Psoas muscle (tissue), 8 donors: Measurements from ENCODE around the gene ATG7. TPM values are rescaled to one million over a fixed set of nuclear protein-coding genes. Genes with fewer than 3 reads are reported as not detected.
A peak's percentile ranks its signal among the peaks of the same experiment; 100 is the strongest.

Experiments
- ATAC-seq, 4 donors: fragments of 200-7000 bp; cut with Tn5 transposase; one replicate each; pipeline ENCODE4 v1.9.1; 2020; ENCODE audit warnings: moderate library complexity in 3 of 4, mild to moderate bottlenecking in 2 of 4
- DNase-seq, 2 donors: peaks; one replicate each; pipeline ENCODE4 v3.0.0-alpha.2; 2020
- H3K27ac ChIP-seq: fragments of 200-600 bp; one replicate; pipeline ENCODE4 v1.8.0; 2022
- H3K27me3 ChIP-seq, 3 donors: fragments of 200-600 bp in 1 of 3; one replicate each; pipeline versions ENCODE4 v1.6.1 to v1.8.0; 2013 to 2022; ENCODE audit warnings: low read length in 2 of 3, mild to moderate bottlenecking in 2 of 3, moderate library complexity in 1 of 3; ENCODE audit not compliant: insufficient read depth in 3 of 3
- H3K36me3 ChIP-seq, 2 donors: fragments of 200-600 bp in 1 of 2; one replicate each; pipeline versions ENCODE4 v1.6.1 to v1.8.0; 2013 to 2022; ENCODE audit warnings: low read depth in 1 of 2, mild to moderate bottlenecking in 1 of 2, moderate library complexity in 1 of 2; ENCODE audit not compliant: insufficient read depth in 1 of 2
- H3K4me1 ChIP-seq: fragments of 200-600 bp; one replicate; pipeline ENCODE4 v1.8.0; 2022
- H3K4me3 ChIP-seq: fragments of 200-600 bp; one replicate; pipeline ENCODE4 v1.8.0; 2022; ENCODE audit warnings: mild to moderate bottlenecking
- H3K9me3 ChIP-seq: fragments of 200-600 bp; one replicate; pipeline ENCODE4 v1.8.0; 2022
- WGBS, 3 donors: extraction: QIAGEN DNeasy Blood & Tissue Kit; methylation state at CpG; one replicate each; pipeline versions ENCODE4 v1.1.6 to v1.1.7; 2013; 5-methylcytosine and 5-hydroxymethylcytosine counted together
- intact Hi-C, 2 donors: fragments of 100-400 bp; cut with DNase I; formaldehyde crosslinking; loops; one replicate each; pipeline versions ENCODE4 v1.11.0 to v1.14.2; 2022
- polyA plus RNA-seq, 3 donors: library from polyadenylated mRNA; stranded (reverse); fragments of 200-250 nt; gene quantifications; one replicate each; pipeline ENCODE4 v1.2.3, GENCODE V29; 2013
- total RNA-seq, 4 donors: library from RNA; stranded (reverse); fragmentation: NEBNext Ultra II Directional in 2 of 4; extraction: Animal tissue kit (Norgen Biotek cat#: 25700) in 2 of 4; gene quantifications; one replicate each; pipeline versions ENCODE4 v1.2.1 to v1.2.4, GENCODE V29; 2021 to 2023
- TF ChIP-seq, protein P1 (sequence below): fragments of 200-600 bp; IDR thresholded peaks from one replicate; pipeline ENCODE4 v1.8.0; 2022; ENCODE audit warnings: antibody characterized with exemption
- donor health status: healthy with polysubstance abuse.
- donor health status: DM: no; HTN: no; CAD: no; lungs with moderate emphysema.
- donor health status: Bipolar disorder and iron deficiency.
- donor health status: healthy.
- donor health status: DM: yes; HTN: yes; CAD: no.
- donor health status: DM: no; HTN: no; CAD: no.
- donor health status: DM: no; HTN: no; CAD: no.
- donor health status: DM: yes; HTN: yes; CAD: no.

Gene ATG7
- total and polyA plus RNA-seq, 7 donors: 5.9 to 15.0 (median 13.5) TPM

DNA sequence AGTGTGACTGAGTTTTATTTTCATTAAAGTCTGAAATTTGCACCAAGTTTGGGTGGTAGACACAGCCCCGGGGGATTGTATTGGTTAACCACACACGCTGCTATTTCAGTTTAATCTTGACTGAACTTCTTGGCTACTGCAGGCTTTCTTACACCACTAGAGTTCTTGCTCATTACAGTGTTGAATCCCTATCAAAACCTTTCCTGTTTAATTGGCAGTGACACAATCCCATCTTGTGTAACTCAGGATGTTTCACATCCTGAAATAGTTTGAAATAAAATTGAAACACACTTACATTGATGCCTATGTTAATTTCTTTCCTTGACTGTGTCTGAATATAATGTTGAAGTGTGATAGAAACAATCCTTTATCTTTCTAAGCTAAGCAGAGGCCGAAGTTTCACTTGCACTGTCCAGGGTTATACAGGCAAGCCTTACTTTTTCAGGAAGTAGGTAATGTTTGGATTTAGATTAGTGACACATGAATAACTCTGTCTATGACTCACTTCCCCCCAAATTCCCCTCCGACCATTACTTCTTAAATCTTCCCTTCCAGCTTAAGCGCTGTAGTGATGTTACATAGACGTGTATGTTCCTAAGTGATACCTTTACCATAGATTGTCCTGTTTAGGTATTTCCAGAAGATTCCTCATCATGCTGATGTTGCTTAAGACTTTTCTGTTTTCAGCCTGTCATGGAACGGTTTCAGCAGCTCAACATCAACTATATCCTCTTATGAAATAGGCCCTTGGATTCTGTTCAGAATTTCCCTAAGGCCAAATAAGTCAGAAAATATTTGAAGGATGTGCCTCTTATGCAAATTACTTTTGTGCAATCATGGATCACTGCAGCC lies 16.8 kb downstream of the ATG7 start:
- 59 to 60% (median 59%) methylated on average over 7 of the region's 7 CpGs for WGBS, 3 donors
- Histone ChIP-seq H3K27me3 (no peaks in the 10 kb centered on the region), H3K4me1 (peaks cover 31% of the 10 kb centered on the region), H3K27ac (peak overlapping the region; percentile 82), H3K36me3 (peaks cover 0 to 17% of the 10 kb centered on the region in 2 donors), H3K9me3 (no peaks in the 10 kb centered on the region), H3K4me3 (no peak overlapping the region)
- ATAC-seq: peak; percentile 84 to 89 (median 87)
- TF ChIP-seq, protein P1, sequence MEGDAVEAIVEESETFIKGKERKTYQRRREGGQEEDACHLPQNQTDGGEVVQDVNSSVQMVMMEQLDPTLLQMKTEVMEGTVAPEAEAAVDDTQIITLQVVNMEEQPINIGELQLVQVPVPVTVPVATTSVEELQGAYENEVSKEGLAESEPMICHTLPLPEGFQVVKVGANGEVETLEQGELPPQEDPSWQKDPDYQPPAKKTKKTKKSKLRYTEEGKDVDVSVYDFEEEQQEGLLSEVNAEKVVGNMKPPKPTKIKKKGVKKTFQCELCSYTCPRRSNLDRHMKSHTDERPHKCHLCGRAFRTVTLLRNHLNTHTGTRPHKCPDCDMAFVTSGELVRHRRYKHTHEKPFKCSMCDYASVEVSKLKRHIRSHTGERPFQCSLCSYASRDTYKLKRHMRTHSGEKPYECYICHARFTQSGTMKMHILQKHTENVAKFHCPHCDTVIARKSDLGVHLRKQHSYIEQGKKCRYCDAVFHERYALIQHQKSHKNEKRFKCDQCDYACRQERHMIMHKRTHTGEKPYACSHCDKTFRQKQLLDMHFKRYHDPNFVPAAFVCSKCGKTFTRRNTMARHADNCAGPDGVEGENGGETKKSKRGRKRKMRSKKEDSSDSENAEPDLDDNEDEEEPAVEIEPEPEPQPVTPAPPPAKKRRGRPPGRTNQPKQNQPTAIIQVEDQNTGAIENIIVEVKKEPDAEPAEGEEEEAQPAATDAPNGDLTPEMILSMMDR: no peak
- intact Hi-C loops: loop anchor here in 1 of 2 donors (5.0 kb wide), 1 partner anchor 132 kb away; no protein-coding TSS in a partner anchor
- no peak for DNase-seq

DNA sequence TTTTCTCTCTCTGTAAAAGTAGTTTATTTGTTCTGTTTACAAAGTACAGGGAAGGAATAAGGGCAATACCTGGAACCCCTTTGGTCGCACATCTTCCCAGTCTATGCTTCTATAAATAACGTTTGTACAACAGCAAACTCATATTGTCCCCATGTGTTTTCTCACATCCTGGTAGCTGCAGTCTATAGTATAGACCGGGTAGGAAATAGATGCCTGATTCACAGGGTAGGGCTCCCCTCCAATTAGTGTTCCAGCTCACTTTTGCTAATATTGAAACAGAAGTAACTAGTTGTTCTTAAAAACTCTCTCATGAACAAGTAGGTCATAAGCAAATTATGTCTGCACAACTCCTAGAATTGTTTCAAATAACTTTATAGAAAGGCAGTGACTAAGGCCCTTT lies 17.7 kb downstream of the ATG7 start:
- 86 to 87% (median 86%) methylated on average over 3 of the region's 3 CpGs for WGBS, 3 donors
- no peaks in the 10 kb centered on the region for H3K27me3 ChIP-seq
- peaks cover 31% of the 10 kb centered on the region for H3K4me1 ChIP-seq
- intact Hi-C loops: loop anchor here in 1 of 2 donors (5.0 kb wide), 1 partner anchor 133 kb away; no protein-coding TSS in a partner anchor
- H3K4me3 ChIP-seq: no peak overlapping the region
- peaks cover 0 to 13% of the 10 kb centered on the region in 2 donors for H3K36me3 ChIP-seq
- TF ChIP-seq, protein P1: no peak
- no peaks in the 10 kb centered on the region for H3K9me3 ChIP-seq
- peak overlapping the region; percentile 82 for H3K27ac ChIP-seq
- DNase-seq (no peak), ATAC-seq (peak in 1 of 4 donors; percentile 19)

DNA sequence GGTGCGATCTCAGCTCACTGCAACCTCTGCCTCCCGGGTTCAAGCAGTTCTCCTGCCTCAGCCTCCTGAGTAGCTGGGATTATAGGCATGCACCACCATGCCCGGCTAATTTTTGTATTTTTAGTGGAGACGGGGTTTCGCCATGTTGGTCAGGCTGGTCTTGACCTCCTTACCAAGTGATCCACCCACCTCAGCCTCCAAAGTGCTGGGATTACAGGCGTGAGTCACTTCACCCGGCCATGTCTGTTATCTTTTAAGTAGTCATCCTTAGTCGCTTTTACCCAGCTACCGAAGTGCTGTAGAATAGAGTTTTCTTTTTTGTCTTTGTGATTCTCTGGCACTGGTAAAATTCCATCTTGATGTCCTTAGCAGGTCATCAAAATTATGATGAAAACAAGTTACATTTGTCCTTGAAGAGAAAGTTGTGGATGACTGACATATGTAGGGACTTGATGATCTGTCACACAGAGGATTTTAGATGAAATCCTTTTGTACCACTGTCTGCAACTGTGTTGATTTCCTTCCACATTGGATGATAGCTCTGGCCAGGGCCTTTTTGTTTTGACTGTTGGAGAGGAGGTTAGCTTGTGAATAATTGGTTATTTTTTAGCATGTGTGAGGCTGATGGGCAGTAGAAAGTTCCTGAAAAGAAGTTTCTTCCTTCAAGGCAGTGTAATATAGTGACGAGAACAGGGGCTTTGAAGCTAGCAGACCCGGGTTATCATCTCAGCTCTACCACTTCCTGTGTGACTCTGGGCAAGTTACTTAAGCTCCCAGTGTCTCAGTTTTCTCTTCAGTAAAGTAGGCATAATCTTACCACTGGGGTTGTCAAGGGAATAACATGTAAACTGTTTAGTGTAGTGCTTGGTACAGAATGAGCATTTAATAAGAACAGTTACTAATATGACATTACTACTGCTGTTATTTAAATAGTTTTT lies 18.8 kb downstream of the ATG7 start:
- no peak overlapping the region for H3K4me3 ChIP-seq
- peaks cover 31% of the 10 kb centered on the region for H3K4me1 ChIP-seq
- H3K27ac ChIP-seq: peak overlapping the region; percentile 82
- TF ChIP-seq, protein P1: no peak
- peaks cover 0 to 3% of the 10 kb centered on the region in 2 donors for H3K36me3 ChIP-seq
- 88 to 93% (median 91%) methylated on average over 11 of the region's 11 CpGs for WGBS, 3 donors
- no peak for ATAC-seq
- H3K27me3 ChIP-seq: no peaks in the 10 kb centered on the region
- no peak for DNase-seq
- H3K9me3 ChIP-seq: no peaks in the 10 kb centered on the region
- intact Hi-C loops: no loop called here

DNA sequence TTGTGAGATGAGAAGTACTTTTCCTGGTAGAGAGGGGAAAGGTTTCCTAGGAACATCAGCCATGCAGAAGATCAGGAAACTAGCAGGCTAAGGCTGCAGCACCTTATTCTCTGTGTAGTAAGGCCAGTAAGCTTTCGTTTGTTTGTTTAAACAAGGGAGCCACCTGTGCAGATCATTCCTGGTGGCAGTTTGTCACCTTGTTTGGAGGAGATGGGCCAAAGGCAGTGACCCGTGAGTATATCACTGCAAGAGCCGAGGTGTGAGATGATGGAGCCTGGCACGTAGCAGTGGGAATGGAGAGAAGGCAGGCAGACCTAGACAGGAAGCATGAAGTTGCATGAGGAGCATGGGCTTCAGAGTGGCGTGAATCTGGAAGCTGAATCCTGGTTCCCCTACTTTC lies 19.6 kb downstream of the ATG7 start:
- 83 to 87% (median 85%) methylated on average over 5 of the region's 5 CpGs for WGBS, 3 donors
- intact Hi-C loops: no loop called here

More for the DNA sequence above, 19.6 kb downstream of the ATG7 start:
- ATAC-seq: no peak
- DNase-seq: no peak
- H3K9me3 ChIP-seq: no peaks in the 10 kb centered on the region
- TF ChIP-seq, protein P1: no peak
- H3K4me3 ChIP-seq: no peak overlapping the region
- peaks cover 30% of the 10 kb centered on the region for H3K4me1 ChIP-seq
- H3K27me3 ChIP-seq: no peaks in the 10 kb centered on the region
- H3K36me3 ChIP-seq: no peaks in the 10 kb centered on the region
- H3K27ac ChIP-seq: no peak overlapping the region
